SJCRH30 (cell line): ENCODE data around the gene TMEM232. TPM values are rescaled to one million over a fixed set of nuclear protein-coding genes. Genes with fewer than 3 reads are reported as not detected.

Experiments
- DNase-seq, 2 experiments: peaks; one replicate each; pipeline ENCODE4 v3.0.0-alpha.2; 2015 to 2020
- H3K27ac ChIP-seq: fragments of 250-450 bp; sonication (Bioruptor Pico); 2 replicates; pipeline ENCODE4 v1.5.1; 2020; ENCODE audit warnings: mild to moderate bottlenecking, moderate library complexity
- H3K27me3 ChIP-seq: fragments of 250-450 bp; sonication (Bioruptor Pico); 2 replicates; pipeline ENCODE4 v1.5.1; 2020; ENCODE audit warnings: mild to moderate bottlenecking, moderate library complexity
- H3K36me3 ChIP-seq: fragments of 250-450 bp; sonication (Bioruptor Pico); 2 replicates; pipeline ENCODE4 v1.5.1; 2020; ENCODE audit warnings: mild to moderate bottlenecking, moderate library complexity
- H3K4me1 ChIP-seq: fragments of 250-450 bp; sonication (Bioruptor Pico); 2 replicates; pipeline ENCODE4 v1.5.1; 2020; ENCODE audit warnings: mild to moderate bottlenecking, moderate library complexity
- H3K4me3 ChIP-seq: fragments of 250-450 bp; sonication (Bioruptor Pico); 2 replicates; pipeline ENCODE4 v1.5.1; 2020; ENCODE audit warnings: mild to moderate bottlenecking, moderate library complexity
- H3K9me3 ChIP-seq: fragments of 250-450 bp; sonication (Bioruptor Pico); replicated peaks from 2 replicates; pipeline ENCODE4 v1.5.1; 2020; ENCODE audit warnings: mild to moderate bottlenecking, moderate library complexity
- total RNA-seq: library from RNA; depleted of rRNA; stranded (reverse); fragments of >200 nt; shearing (Covaris generic); gene quantifications from 2 replicates; pipeline ENCODE4 v1.2.3, GENCODE V29; 2014; rRNA removed

TMEM232 gene
- total RNA-seq, 1 experiment from 2014 or later = 0.97 TPM

DNA sequence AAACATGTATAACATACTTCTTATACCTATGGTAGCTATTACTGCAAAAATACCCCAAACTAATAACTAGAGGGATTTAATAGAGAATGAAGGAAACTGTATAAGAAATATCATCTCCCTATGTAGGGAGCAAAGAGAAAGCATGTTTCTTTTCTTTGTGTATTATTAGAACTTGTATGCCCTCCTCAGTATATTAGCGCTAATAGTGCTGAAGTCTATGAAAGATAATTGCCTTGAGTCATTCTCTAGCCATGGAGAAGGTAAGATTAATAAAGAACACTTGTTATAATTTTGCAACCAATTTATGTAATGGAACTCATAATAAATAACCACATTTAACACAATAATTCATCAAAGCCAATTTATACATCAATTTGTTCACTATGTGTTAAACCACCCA is 329.2 kb downstream of the TMEM232 start:
- Histone ChIP-seq H3K36me3 (no peaks in the 10 kb centered on the region), H3K4me1 (no peaks in the 10 kb centered on the region), H3K4me3 (no peak overlapping the region), H3K27me3 (no peaks in the 10 kb centered on the region), H3K9me3 (no peaks in the 10 kb centered on the region), H3K27ac (no peak overlapping the region)
- no peak for DNase-seq

DNA sequence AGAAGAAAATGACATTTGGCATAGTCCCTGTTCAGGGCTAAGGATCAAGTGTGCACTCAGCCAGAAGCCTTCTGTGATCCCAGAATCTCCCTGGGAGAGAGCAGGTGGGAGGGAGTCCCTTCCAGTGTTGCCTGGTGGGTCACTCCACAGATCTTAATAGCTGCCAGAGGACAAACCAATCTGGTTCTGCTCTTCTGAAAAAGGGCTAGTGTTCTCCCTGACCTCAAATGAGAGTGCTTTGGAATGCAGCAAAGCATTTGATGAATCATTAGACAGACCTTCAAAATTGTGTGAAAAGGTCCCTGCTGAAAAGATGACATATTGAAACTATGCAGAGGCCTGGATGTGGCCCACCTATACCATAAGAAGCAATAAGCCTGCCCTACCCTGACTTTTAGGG is 339.7 kb downstream of the TMEM232 start:
- H3K9me3 ChIP-seq = no peaks in the 10 kb centered on the region
- DNase-seq = peak; percentile 6 to 13
- no peak overlapping the region for H3K27ac ChIP-seq

DNA sequence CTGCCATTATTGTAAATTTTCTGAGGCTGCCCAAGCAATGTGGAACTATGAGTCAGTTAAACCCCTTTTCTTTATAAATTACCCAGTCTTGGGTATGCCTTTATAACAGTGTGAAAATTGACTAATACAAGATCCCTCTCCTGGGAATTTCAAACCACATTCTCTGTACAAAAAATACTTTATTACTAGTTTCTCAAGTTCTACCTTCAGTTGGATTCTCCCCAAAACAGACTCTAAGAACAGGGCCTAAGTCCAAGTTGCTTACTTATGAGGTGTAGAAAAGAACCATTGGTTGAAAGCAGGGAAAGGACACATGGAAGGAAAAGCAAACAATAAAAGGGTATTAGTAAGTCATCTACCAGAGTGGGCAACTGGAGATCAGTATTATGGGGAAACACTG is 343.2 kb downstream of the TMEM232 start:
- Histone ChIP-seq H3K4me1 (peaks cover 7% of the 10 kb centered on the region; the same call in 1 of the 2 replicates), H3K9me3 (no peaks in the 10 kb centered on the region), H3K4me3 (no peak overlapping the region), H3K27me3 (no peaks in the 10 kb centered on the region), H3K27ac (no peak overlapping the region), H3K36me3 (no peaks in the 10 kb centered on the region)
- DNase-seq = no peak

More for the DNA sequence above, 339.7 kb downstream of the TMEM232 start:
- no peaks in the 10 kb centered on the region for H3K27me3 ChIP-seq
- no peaks in the 10 kb centered on the region for H3K36me3 ChIP-seq
- no peak overlapping the region for H3K4me3 ChIP-seq
- H3K4me1 ChIP-seq = peaks cover 7% of the 10 kb centered on the region; the same call in 1 of the 2 replicates

DNA sequence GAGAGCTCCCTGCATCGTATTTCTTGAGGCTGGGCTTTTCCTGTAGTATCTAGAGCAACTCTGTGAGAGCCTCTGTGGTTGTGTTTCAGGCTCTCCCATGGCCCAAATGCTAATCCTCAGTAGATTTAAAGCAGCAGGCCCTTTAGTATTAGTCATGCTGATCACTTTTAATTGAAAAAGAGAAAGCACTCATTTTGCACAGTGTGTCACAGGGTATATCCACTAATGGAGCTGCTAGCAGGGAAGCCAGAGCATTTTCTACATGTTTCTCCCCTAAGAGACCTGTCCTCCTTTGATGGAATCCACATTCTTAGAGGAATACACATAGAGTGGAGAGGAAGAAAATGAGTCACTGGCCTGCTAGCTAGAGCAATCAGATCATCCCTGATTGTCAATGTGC is 348.5 kb downstream of the TMEM232 start:
- no peaks in the 10 kb centered on the region for H3K9me3 ChIP-seq
- no peaks in the 10 kb centered on the region for H3K27me3 ChIP-seq
- DNase-seq = no peak
- no peak overlapping the region for H3K4me3 ChIP-seq
- H3K27ac ChIP-seq = no peak overlapping the region
- H3K36me3 ChIP-seq = no peaks in the 10 kb centered on the region
- no peaks in the 10 kb centered on the region for H3K4me1 ChIP-seq

DNA sequence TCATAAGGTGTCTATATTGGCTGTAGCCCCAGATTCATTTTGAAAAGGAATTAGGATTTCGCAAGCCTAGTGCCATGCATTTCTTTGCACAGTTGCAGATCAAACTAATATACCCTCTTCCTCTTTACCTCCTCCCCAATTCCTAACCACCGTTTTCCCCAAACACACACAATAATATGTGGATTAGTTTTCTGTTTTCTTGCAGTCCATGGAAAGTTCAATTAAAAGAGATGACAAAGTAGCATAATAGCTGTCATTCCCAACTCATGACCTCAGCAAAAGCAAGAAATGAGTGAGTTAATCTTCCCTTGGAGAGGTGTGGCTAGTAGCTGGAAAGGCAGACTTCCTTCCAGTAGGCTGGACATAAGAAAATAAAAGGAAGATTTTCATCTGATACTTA is 349.1 kb downstream of the TMEM232 start:
- Histone ChIP-seq H3K27me3 (no peaks in the 10 kb centered on the region), H3K4me1 (no peaks in the 10 kb centered on the region), H3K4me3 (no peak overlapping the region), H3K27ac (no peak overlapping the region), H3K9me3 (no peaks in the 10 kb centered on the region), H3K36me3 (no peaks in the 10 kb centered on the region)
- DNase-seq = no peak

DNA sequence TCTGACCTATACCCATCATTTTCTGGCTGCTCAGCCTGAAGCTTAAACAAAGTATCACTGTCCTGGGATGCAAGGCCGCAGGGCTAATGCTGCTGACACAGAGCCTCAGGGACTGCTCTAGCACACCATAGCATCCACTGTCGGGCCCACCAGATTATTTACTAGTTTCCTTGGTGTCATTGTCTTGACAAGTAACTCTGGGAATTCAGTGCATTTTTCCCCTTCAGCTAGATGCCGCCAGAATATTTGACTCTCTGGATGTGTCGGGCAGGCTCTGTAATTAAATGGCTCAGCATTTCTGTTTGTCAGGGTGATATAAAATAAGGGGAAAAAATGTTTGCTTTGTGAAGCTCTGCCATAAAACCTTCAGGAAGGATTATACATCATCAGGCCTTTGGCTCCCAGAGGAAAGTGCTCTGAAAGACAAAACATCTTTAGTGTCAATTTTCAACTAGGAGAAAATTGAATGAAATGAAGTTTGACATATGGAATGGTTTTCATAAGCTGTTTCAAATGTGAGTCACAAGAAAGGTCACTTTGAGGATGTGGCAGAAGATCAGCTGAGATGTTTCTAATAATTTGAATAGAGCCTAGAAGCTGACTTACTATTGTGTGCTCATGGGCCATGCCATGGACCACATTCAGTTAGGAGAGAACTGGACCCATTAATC is 350.1 kb downstream of the TMEM232 start:
- H3K27me3 ChIP-seq = no peaks in the 10 kb centered on the region
- no peak overlapping the region for H3K27ac ChIP-seq
- no peaks in the 10 kb centered on the region for H3K4me1 ChIP-seq
- H3K4me3 ChIP-seq = no peak overlapping the region
- H3K36me3 ChIP-seq = no peaks in the 10 kb centered on the region
- no peak for DNase-seq
- no peaks in the 10 kb centered on the region for H3K9me3 ChIP-seq

DNA sequence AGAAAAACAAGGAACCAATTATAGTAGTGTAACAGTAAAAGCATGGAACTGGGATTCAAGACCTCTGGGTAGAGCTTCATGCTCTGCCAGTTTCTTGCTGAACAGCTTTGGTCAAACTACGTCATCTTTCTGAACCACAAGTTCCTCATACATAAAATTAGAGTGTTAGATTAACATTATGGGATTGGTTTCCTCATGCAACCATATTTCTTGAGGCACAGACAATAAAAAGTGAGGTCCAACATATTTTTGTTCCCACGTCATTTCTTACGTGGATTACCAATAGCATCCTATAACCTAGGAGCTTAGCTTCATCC is 354.8 kb downstream of the TMEM232 start:
- no peak for DNase-seq
- H3K27ac ChIP-seq = no peak overlapping the region
- H3K4me3 ChIP-seq = no peak overlapping the region
- no peaks in the 10 kb centered on the region for H3K9me3 ChIP-seq
- H3K4me1 ChIP-seq = no peaks in the 10 kb centered on the region
- no peaks in the 10 kb centered on the region for H3K27me3 ChIP-seq
- H3K36me3 ChIP-seq = no peaks in the 10 kb centered on the region

DNA sequence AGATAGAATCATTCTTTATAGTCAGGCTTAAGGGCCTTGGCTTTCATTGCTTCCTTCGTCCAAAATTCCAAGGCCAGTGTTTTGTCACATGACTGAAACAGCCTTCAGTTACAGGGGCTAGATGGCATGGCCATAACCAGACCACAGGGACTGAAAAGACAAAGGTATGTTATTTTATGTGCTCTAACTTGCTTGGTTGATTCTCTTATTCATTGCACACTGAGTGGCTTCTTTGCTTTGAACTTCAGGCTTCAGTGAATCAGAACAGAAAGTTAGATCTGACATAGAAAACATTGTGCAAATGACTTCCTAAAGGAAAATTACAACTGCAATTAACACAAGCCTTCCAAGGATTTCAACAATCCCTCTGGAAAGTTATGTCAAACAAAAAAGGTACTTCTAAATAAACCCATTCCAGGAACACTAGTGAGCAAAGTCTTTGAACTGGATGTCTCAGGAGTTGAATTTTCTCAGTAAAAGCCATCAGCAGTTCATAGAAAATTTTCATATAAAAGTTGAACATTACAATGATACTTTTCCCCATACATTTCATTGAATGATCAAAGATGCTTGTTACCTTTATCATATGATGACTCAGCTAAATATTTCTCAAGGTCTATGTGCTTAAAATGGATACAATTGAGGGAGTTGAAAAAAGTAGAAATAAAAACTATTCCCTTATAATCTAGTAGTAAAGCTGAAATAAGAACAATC is 355.3 kb downstream of the TMEM232 start:
- Histone ChIP-seq H3K9me3 (no peaks in the 10 kb centered on the region), H3K4me3 (no peak overlapping the region), H3K36me3 (no peaks in the 10 kb centered on the region), H3K4me1 (no peaks in the 10 kb centered on the region), H3K27ac (no peak overlapping the region), H3K27me3 (no peaks in the 10 kb centered on the region)
- no peak for DNase-seq

Other genes with a start within 250 kb of the TMEM232 start
- 41.8 and 47.3 TPM in 2 replicates for gene SLC25A46, start 12.3 kb upstream of the TMEM232 start, total RNA-seq